GM12891 (cell line): ENCODE measurements around the gene ASF1A.

Experiments
- POLR2A ChIP-seq: IDR thresholded peaks from 2 replicates; pipeline ENCODE4 v1.6.1; 2011; ENCODE audit warnings: low read depth, low read length, control low read depth
- POLR2AphosphoS5 ChIP-seq: IDR thresholded peaks from 2 replicates; pipeline ENCODE4 v1.6.1; 2011; ENCODE audit warnings: low read depth, low read length, control low read depth
- POU2F2 ChIP-seq: IDR thresholded peaks from 2 replicates; pipeline ENCODE4 v1.6.1; 2011; ENCODE audit warnings: low read depth, mild to moderate bottlenecking, control low read depth, low read length, moderate library complexity
- TAF1 ChIP-seq: IDR thresholded peaks from 2 replicates; pipeline ENCODE4 v1.6.1; 2011; ENCODE audit warnings: low read depth, low read length, control low read depth

GRCh38 chr6:118875672-118876071, 18.3 kb upstream of the ASF1A start:
- TF ChIP-seq POLR2AphosphoS5 (no peak), POLR2A (no peak), POU2F2 (no peak), TAF1 (no peak)
